A673 (cell line): ENCODE data around the gene PPP2R1A. TPM values are rescaled to one million over a fixed set of nuclear protein-coding genes. Genes with fewer than 3 reads are reported as not detected.

Experiments
- BruUV-seq: library from RNA; stranded (reverse); fragments of 400-500 nt; replicated peaks from 2 replicates; lab custom pipeline; 2021; lab: Mats Ljungman, UMichigan
- CTCF ChIA-PET: fragments of 300-600 bp; sonication (Branson Sonifier 250); formaldehyde crosslinking; loops from one replicate; lab custom pipeline; 2022; ENCODE audit warnings: antibody characterized with exemption; lab: Charles Lee
- POLR2A ChIA-PET: fragments of 300-600 bp; sonication (Branson Sonifier 250); formaldehyde crosslinking; loops from one replicate; lab custom pipeline; 2022; ENCODE audit warnings: antibody characterized with exemption; ENCODE audit not compliant: low non-redundant PET; lab: Charles Lee
- DNase-seq: peaks from one replicate; pipeline ENCODE4 v3.0.0-alpha.2; 2015; ENCODE audit warnings: low spot score
- H3K27ac ChIP-seq: fragments of 200-600 bp; sonication (generic); 2 replicates; pipeline ENCODE4 v1.5.1; 2016; ENCODE audit warnings: mixed run types, low read depth, mild to moderate bottlenecking, mixed read lengths, antibody characterized with exemption, low read length; ENCODE audit not compliant: poor library complexity, severe bottlenecking
- H3K27me3 ChIP-seq: fragments of 200-600 bp; sonication (generic); replicated peaks from 2 replicates; pipeline ENCODE4 v1.6.1; 2017; ENCODE audit warnings: mixed run types, low read depth, mild to moderate bottlenecking, mixed read lengths, antibody characterized with exemption, low read length; ENCODE audit not compliant: insufficient read depth, poor library complexity
- H3K36me3 ChIP-seq: fragments of 200-600 bp; sonication (generic); 2 replicates; pipeline ENCODE4 v1.6.1; 2016; ENCODE audit warnings: mixed run types, mild to moderate bottlenecking, mixed read lengths, antibody characterized with exemption, low read length; ENCODE audit not compliant: insufficient read depth, poor library complexity, severe bottlenecking
- H3K4me1 ChIP-seq: fragments of 200-600 bp; sonication (generic); 2 replicates; pipeline ENCODE4 v1.6.1; 2017; ENCODE audit warnings: mixed run types, mild to moderate bottlenecking, mixed read lengths, antibody characterized with exemption, low read length; ENCODE audit not compliant: insufficient read depth, poor library complexity, severe bottlenecking
- H3K4me3 ChIP-seq: fragments of 200-600 bp; sonication (generic); 2 replicates; pipeline ENCODE4 v1.5.1; 2016; ENCODE audit warnings: low read depth, mixed run types, mild to moderate bottlenecking, mixed read lengths, low read length; ENCODE audit not compliant: poor library complexity, severe bottlenecking
- H3K9me3 ChIP-seq: fragments of 200-600 bp; sonication (generic); 2 replicates; pipeline ENCODE4 v1.6.1; 2016; ENCODE audit warnings: mixed run types, low read depth, mild to moderate bottlenecking, mixed read lengths, antibody characterized with exemption, low read length; ENCODE audit not compliant: poor library complexity, severe bottlenecking
- EZH2 ChIP-seq: fragments of 200-600 bp; sonication (generic); IDR thresholded peaks from 2 replicates; pipeline ENCODE4 v1.6.1; 2017; ENCODE audit warnings: borderline replicate concordance, low read depth, mild to moderate bottlenecking, mixed read lengths, antibody characterized with exemption, low read length; ENCODE audit not compliant: poor library complexity, severe bottlenecking
- intact Hi-C: fragments of 100-400 bp; cut with micrococcal nuclease; formaldehyde crosslinking; loops from one replicate; pipeline ENCODE4 v1.10.0; 2022; ENCODE audit not compliant: unreplicated experiment
- total RNA-seq: library from RNA; stranded (reverse); gene quantifications from 2 replicates; pipeline ENCODE4 v1.2.3, GENCODE V29; 2021
- TF ChIP-seq, protein P1 (sequence below): fragments of 300-800, 200-600 bp; sonication (generic); conservative IDR thresholded peaks from 2 replicates; pipeline ENCODE4 v1.5.1; 2017; ENCODE audit warnings: low read depth, mild to moderate bottlenecking, antibody characterized with exemption, low read length, moderate library complexity, mixed read lengths

Gene PPP2R1A
- total RNA-seq, 1 experiment from 2014 or later, result 324 TPM

DNA sequence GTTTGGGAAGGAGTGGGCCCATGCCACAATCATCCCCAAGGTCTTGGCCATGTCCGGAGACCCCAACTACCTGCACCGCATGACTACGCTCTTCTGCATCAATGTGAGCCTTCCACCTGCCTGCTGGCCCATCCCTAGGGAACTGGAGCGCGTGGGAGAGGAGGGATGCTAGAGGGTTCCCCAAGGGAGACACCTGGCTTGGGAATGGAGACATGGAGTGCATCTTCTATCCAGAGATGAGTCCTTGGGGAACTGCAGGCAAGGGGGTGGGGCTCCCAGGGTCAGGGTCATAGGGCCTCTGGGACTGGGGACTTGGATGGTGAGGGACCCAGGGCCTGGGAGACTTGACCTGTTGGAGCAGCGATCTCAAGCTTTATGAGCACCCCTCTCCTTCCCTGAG, 31.2 kb downstream of the PPP2R1A start:
- intact Hi-C loops, result no loop called here

DNA sequence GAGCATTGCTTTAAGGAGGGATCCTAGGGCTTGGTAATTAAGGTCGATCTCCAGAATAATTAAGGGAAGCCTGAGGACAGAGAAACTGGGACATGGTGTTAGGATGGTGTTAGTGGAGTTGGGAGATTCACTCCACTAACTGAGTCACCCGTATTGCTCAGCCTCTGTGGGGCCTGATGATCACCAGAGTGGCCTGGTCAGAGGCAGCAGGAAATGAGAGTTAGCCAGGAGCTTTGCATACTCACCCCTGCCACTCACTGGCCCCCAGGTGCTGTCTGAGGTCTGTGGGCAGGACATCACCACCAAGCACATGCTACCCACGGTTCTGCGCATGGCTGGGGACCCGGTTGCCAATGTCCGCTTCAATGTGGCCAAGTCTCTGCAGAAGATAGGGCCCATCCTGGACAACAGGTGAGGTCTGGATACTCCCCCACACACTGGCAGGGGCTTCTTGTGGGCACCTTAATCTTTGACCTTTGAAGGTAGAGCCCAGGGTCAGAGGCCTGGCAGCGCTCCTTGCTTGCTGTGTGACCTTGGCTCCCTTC, 32.1 kb downstream of the PPP2R1A start:
- H3K27me3 ChIP-seq, result no peaks in the 10 kb centered on the region
- peaks cover 95% of the 10 kb centered on the region for H3K36me3 ChIP-seq
- H3K9me3 ChIP-seq, result no peaks in the 10 kb centered on the region
- BruUV-seq, result no TSS peak
- no peaks in the 10 kb centered on the region for H3K4me1 ChIP-seq
- intact Hi-C loops, result no loop called here
- H3K27ac ChIP-seq, result no peak overlapping the region
- ChIA-PET POLR2A (no interaction called here), CTCF (no interaction called here)
- no peak overlapping the region for H3K4me3 ChIP-seq
- TF ChIP-seq, protein P1, sequence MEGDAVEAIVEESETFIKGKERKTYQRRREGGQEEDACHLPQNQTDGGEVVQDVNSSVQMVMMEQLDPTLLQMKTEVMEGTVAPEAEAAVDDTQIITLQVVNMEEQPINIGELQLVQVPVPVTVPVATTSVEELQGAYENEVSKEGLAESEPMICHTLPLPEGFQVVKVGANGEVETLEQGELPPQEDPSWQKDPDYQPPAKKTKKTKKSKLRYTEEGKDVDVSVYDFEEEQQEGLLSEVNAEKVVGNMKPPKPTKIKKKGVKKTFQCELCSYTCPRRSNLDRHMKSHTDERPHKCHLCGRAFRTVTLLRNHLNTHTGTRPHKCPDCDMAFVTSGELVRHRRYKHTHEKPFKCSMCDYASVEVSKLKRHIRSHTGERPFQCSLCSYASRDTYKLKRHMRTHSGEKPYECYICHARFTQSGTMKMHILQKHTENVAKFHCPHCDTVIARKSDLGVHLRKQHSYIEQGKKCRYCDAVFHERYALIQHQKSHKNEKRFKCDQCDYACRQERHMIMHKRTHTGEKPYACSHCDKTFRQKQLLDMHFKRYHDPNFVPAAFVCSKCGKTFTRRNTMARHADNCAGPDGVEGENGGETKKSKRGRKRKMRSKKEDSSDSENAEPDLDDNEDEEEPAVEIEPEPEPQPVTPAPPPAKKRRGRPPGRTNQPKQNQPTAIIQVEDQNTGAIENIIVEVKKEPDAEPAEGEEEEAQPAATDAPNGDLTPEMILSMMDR, result no peak
- no peak for TF ChIP-seq EZH2
- no peak for DNase-seq

More for the DNA sequence above, 31.2 kb downstream of the PPP2R1A start:
- H3K4me3 ChIP-seq, result no peak overlapping the region
- no peak overlapping the region for H3K27ac ChIP-seq
- H3K4me1 ChIP-seq, result no peaks in the 10 kb centered on the region
- no peak for TF ChIP-seq EZH2
- TF ChIP-seq, protein P1, result no peak
- DNase-seq, result no peak
- ChIA-PET POLR2A (no interaction called here), CTCF (no interaction called here)
- peaks cover 95% of the 10 kb centered on the region for H3K36me3 ChIP-seq
- BruUV-seq, result no TSS peak
- no peaks in the 10 kb centered on the region for H3K9me3 ChIP-seq
- no peaks in the 10 kb centered on the region for H3K27me3 ChIP-seq

DNA sequence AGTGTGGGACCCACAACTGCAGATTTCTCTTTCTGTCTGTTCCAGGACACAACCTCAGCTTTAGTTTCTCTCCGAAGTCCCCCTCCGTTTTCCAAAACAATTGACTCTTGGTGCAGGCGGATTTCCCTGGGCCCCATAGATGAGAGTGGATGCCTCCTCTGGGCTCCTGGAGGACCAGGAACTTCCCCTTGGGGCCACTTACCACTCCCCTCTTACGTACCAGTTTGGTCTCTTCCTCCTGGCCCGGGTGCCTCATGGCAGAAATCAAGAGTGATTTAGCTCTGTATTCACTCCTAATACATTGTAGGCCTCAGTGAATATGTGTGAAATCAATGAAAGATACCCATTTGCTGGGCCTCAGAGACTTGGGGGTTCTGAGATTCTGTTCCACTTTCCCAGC, 34.4 kb downstream of the PPP2R1A start:
- H3K27ac ChIP-seq, result no peak overlapping the region
- intact Hi-C loops, result no loop called here
- ChIA-PET CTCF (no interaction called here), POLR2A (no interaction called here)
- H3K4me1 ChIP-seq, result no peaks in the 10 kb centered on the region
- no peaks in the 10 kb centered on the region for H3K27me3 ChIP-seq
- BruUV-seq, result no TSS peak
- TF ChIP-seq EZH2, result no peak
- TF ChIP-seq, protein P1, result no peak
- no peaks in the 10 kb centered on the region for H3K9me3 ChIP-seq
- no peak for DNase-seq
- no peak overlapping the region for H3K4me3 ChIP-seq
- peaks cover 86% of the 10 kb centered on the region for H3K36me3 ChIP-seq
